Hippocampal formation (tissue), 2 donors: ENCODE data around the gene BMPER.

Experiments used
- DNase-seq, 2 donors: peaks; one replicate each; lab custom pipeline; 2025; lab: John Stamatoyannopoulos, UW

BMPER gene

GRCh38 chr7:33970536-33970935 is 65.2 kb downstream of the BMPER start:
- DNase-seq = no peak

GRCh38 chr7:33971106-33971505 is 65.8 kb downstream of the BMPER start:
- DNase-seq = no peak

- no peak for DNase-seq
Measured at GRCh38 chr7:33973231-33974015, 68.1 kb downstream of the BMPER start.

GRCh38 chr7:33979300-33979806 is 74.0 kb downstream of the BMPER start:
- no peak for DNase-seq

- DNase-seq = no peak
Measured at GRCh38 chr7:33979807-33980355, 74.5 kb downstream of the BMPER start.

GRCh38 chr7:33981226-33981625 is 75.9 kb downstream of the BMPER start:
- DNase-seq = no peak

- no peak for DNase-seq
Measured at GRCh38 chr7:33981671-33982424, 76.5 kb downstream of the BMPER start.

- DNase-seq = no peak
Measured at GRCh38 chr7:33982425-33982786, 77.1 kb downstream of the BMPER start.

- DNase-seq = no peak
Measured at GRCh38 chr7:33986451-33986850, 81.1 kb downstream of the BMPER start.

GRCh38 chr7:33986951-33987947 is 81.9 kb downstream of the BMPER start:
- no peak for DNase-seq

- DNase-seq = no peak
Measured at GRCh38 chr7:33996899-33997298, 91.6 kb downstream of the BMPER start.

GRCh38 chr7:33998476-33998875 is 93.1 kb downstream of the BMPER start:
- no peak for DNase-seq

GRCh38 chr7:34011017-34011695 is 105.8 kb downstream of the BMPER start:
- no peak for DNase-seq

GRCh38 chr7:34011696-34012095 is 106.4 kb downstream of the BMPER start:
- no peak for DNase-seq

GRCh38 chr7:34013421-34013820 is 108.1 kb downstream of the BMPER start:
- DNase-seq = no peak

- DNase-seq = no peak
Measured at GRCh38 chr7:34015651-34016050, 110.3 kb downstream of the BMPER start.

- DNase-seq = no peak
Measured at GRCh38 chr7:34016876-34017275, 111.5 kb downstream of the BMPER start.

GRCh38 chr7:34019301-34019790 is 114.0 kb downstream of the BMPER start:
- no peak for DNase-seq

GRCh38 chr7:34022626-34023025 is 117.3 kb downstream of the BMPER start:
- DNase-seq = no peak

- no peak for DNase-seq
Measured at GRCh38 chr7:34025600-34025999, 120.3 kb downstream of the BMPER start.
